HEK293T (cell line): ENCODE data around the gene DOCK1.

Experiments
- CTCF ChIA-PET: fragments of 350-600 bp; formaldehyde crosslinking; extraction: SDS; loops from one replicate; lab custom pipeline; 2021; ENCODE audit warnings: antibody characterized with exemption, inconsistent platforms; lab: Yijun Ruan, JAX
- POLR2A ChIA-PET: fragments of 350-600 bp; formaldehyde crosslinking; extraction: SDS; loops from one replicate; lab custom pipeline; 2020; ENCODE audit warnings: antibody characterized with exemption, inconsistent platforms; lab: Yijun Ruan, JAX
- DNase-seq: peaks from one replicate; pipeline ENCODE4 v3.0.0; 2012; ENCODE audit warnings: mixed read lengths; ENCODE audit errors: extremely low spot score
- ARNT ChIP-seq: fragments of 450-650 bp; IDR thresholded peaks from 2 replicates; pipeline ENCODE4 v1.6.1; 2017; ENCODE audit warnings: mild to moderate bottlenecking
- BHLHE40 ChIP-seq: fragments of 450-650 bp; IDR thresholded peaks from 2 replicates; pipeline ENCODE4 v1.6.1; 2016; ENCODE audit warnings: mild to moderate bottlenecking, moderate library complexity, borderline replicate concordance
- CTBP1 ChIP-seq: fragments of 450-650 bp; IDR thresholded peaks from 2 replicates; pipeline ENCODE4 v1.6.1; 2016; ENCODE audit warnings: borderline replicate concordance
- ELF4 ChIP-seq: fragments of 450-650 bp; IDR thresholded peaks from 2 replicates; pipeline ENCODE4 v1.6.1; 2017; ENCODE audit warnings: antibody characterized with exemption
- FOXA1 ChIP-seq: fragments of 450-650 bp; IDR thresholded peaks from 2 replicates; pipeline ENCODE4 v1.6.1; 2016; ENCODE audit warnings: mild to moderate bottlenecking
- FOXK2 ChIP-seq: fragments of 450-650 bp; IDR thresholded peaks from 2 replicates; pipeline ENCODE4 v1.6.1; 2016; ENCODE audit warnings: mild to moderate bottlenecking
- FOXM1 ChIP-seq: fragments of 450-650 bp; IDR thresholded peaks from 2 replicates; pipeline ENCODE4 v1.6.1; 2017; ENCODE audit warnings: mild to moderate bottlenecking, borderline replicate concordance
- HDGF ChIP-seq: fragments of 450-650 bp; IDR thresholded peaks from 2 replicates; pipeline ENCODE4 v1.6.1; 2017; ENCODE audit warnings: antibody characterized with exemption, borderline replicate concordance
- L3MBTL2 ChIP-seq: fragments of 450-650 bp; conservative IDR thresholded peaks from 2 replicates; pipeline ENCODE4 v1.6.1; 2016; ENCODE audit warnings: mild to moderate bottlenecking
- LEF1 ChIP-seq: fragments of 450-650 bp; IDR thresholded peaks from 2 replicates; pipeline ENCODE4 v1.6.1; 2017; ENCODE audit warnings: mild to moderate bottlenecking, borderline replicate concordance
- NFRKB ChIP-seq: fragments of 450-650 bp; IDR thresholded peaks from 2 replicates; pipeline ENCODE4 v1.6.1; 2016; ENCODE audit warnings: mild to moderate bottlenecking, moderate library complexity
- PKNOX1 ChIP-seq: fragments of 450-650 bp; IDR thresholded peaks from 2 replicates; pipeline ENCODE4 v1.6.1; 2016
- SP1 ChIP-seq: fragments of 450-650 bp; IDR thresholded peaks from 2 replicates; pipeline ENCODE4 v1.6.1; 2017
- SUZ12 ChIP-seq: fragments of 450-650 bp; IDR thresholded peaks from 2 replicates; pipeline ENCODE4 v1.6.1; 2016; ENCODE audit warnings: mild to moderate bottlenecking
- TARDBP ChIP-seq: fragments of 450-650 bp; IDR thresholded peaks from 2 replicates; pipeline ENCODE4 v1.6.1; 2016
- ZNF384 ChIP-seq: fragments of 450-650 bp; IDR thresholded peaks from 2 replicates; pipeline ENCODE4 v1.6.1; 2016

Gene DOCK1

GRCh38 chr10:127326883-127327282 lies 421.7 kb downstream of the DOCK1 start:
- TF ChIP-seq FOXK2 = no peak
- TF ChIP-seq ARNT = no peak
- no peak for TF ChIP-seq NFRKB
- no peak for TF ChIP-seq HDGF
- TF ChIP-seq L3MBTL2 = no peak
- no peak for TF ChIP-seq FOXA1
- no peak for TF ChIP-seq FOXM1
- TF ChIP-seq TARDBP = no peak
- no peak for TF ChIP-seq LEF1
- TF ChIP-seq SP1 = no peak
- TF ChIP-seq ZNF384 = no peak
- TF ChIP-seq PKNOX1 = no peak
- TF ChIP-seq ELF4 = no peak
- TF ChIP-seq BHLHE40 = no peak
- no peak for TF ChIP-seq CTBP1
- TF ChIP-seq SUZ12 = no peak
- DNase-seq = no peak
- ChIA-PET CTCF (no interaction called here), POLR2A (no interaction called here)

DNA sequence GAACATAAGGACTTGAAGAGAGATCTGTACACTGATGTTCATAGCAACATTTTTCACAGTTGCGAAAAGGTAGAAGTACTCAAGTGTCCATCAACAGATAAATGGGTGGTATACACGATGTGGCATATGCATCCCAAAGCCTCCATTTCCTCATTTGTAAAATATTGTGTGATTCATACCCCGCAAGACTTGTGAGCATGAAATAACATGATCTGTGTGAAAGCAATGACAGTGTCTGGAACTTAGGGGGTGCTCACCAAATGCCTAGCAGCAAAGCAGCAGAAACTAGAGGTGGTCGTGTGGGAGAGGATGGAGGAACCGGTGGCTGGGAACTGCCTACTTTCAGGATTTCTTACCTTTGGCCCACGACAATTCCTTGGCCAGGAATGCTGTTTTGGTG lies 426.5 kb downstream of the DOCK1 start:
- DNase-seq = no peak
- ChIA-PET CTCF (no interaction called here), POLR2A (no interaction called here)
- no peak for TF ChIP-seq FOXA1
- no peak for TF ChIP-seq PKNOX1
- no peak for TF ChIP-seq FOXK2
- TF ChIP-seq ZNF384 = no peak
- no peak for TF ChIP-seq LEF1
- no peak for TF ChIP-seq HDGF
- TF ChIP-seq SUZ12 = no peak
- TF ChIP-seq ARNT = no peak
- no peak for TF ChIP-seq FOXM1
- no peak for TF ChIP-seq TARDBP
- TF ChIP-seq CTBP1 = no peak
- TF ChIP-seq ELF4 = no peak
- no peak for TF ChIP-seq SP1

- CTCF ChIA-PET = no interaction called here
These were observed 427.4 kb downstream of the DOCK1 start for GRCh38 chr10:127332631-127333030.

DNA sequence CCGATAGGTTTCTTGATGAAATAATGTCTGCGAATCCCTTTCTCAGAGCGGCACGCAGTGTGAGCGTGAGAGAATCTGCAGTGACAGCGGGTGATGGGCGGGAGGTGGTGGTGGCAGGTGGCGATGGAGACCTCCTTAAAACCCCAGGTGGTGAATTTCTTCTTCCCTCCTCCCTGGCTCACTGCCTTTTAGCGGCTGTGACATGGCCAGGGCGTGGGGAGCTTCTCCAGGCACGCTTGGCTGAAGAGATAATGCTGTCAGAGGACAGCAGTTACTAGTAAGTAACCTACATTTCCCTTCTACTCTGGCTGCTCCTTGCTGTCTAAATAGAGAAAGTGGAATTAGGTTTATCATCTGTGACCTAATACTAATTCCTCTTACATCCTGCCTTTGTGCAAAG lies 432.6 kb downstream of the DOCK1 start:
- DNase-seq = no peak
- TF ChIP-seq FOXM1 = no peak
- no peak for TF ChIP-seq SP1
- no peak for TF ChIP-seq PKNOX1
- TF ChIP-seq ZNF384 = no peak
- no peak for TF ChIP-seq TARDBP
- no peak for TF ChIP-seq LEF1
- no peak for TF ChIP-seq SUZ12
- no peak for TF ChIP-seq CTBP1
- CTCF ChIA-PET = no interaction called here
- POLR2A ChIA-PET = no interaction called here

More at GRCh38 chr10:127332631-127333030, 427.4 kb downstream of the DOCK1 start:
- DNase-seq = no peak
- TF ChIP-seq PKNOX1 (no peak), FOXK2 (no peak), NFRKB (no peak), FOXA1 (no peak), L3MBTL2 (no peak), BHLHE40 (no peak)
- POLR2A ChIA-PET = no interaction called here

DNA sequence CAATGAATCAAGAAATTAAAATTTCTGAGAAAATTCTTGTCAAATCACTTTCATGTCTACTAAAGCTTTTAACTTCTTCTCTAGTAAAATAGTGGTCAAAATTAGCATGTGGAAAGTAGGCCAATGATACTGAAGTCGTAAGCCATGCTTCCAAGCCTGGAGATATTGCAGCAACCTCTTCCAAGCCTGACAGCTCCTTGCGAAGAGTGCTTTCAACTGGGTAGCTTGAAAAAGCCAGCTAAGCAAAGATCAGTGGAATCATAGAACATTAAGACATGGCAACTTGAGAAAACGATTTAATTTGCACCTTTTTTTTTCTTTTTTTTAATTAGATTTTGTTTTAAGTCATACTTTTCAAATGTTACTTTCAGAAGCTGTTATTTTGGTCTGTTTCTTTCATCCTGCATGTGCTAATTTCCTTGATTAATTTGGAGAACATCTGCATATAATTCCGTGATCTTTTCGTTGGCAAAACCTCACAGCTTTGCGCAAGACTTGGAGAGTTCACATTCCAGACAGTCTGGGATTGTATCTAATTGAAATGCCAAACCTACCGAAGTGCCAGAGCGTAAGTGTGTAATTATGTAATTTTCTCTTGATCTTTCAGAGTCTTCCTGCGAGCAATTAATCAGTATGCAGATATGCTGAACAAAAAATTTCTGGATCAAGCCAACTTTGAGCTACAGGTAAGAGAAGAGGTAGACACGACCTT lies 433.3 kb downstream of the DOCK1 start:
- no peak for DNase-seq
- CTCF ChIA-PET = interaction anchor here (1.1 kb wide), 1 partner anchor 854 kb away, joined by 3 read pairs; no protein-coding TSS in a partner anchor
- POLR2A ChIA-PET = no interaction called here
- TF ChIP-seq PKNOX1 = no peak
- no peak for TF ChIP-seq SUZ12
- no peak for TF ChIP-seq FOXK2
- no peak for TF ChIP-seq ZNF384
- TF ChIP-seq BHLHE40 = no peak
- no peak for TF ChIP-seq LEF1
- TF ChIP-seq CTBP1 = no peak
- TF ChIP-seq FOXM1 = no peak
- no peak for TF ChIP-seq HDGF
- no peak for TF ChIP-seq TARDBP
- TF ChIP-seq FOXA1 = no peak
- TF ChIP-seq NFRKB = no peak
- no peak for TF ChIP-seq ELF4
- TF ChIP-seq L3MBTL2 = no peak
- TF ChIP-seq ARNT = no peak
- no peak for TF ChIP-seq SP1
